Tibial nerve (tissue), 4 donors: ENCODE data around the gene WDR3.

ENCODE experiments used
- CTCF ChIP-seq, 5 experiments: fragments of 200-600 bp in 3 of 5; fragments of 450-650 bp in 2 of 5; sonication (generic) in 3 of 5; IDR thresholded peaks; one replicate each; pipeline ENCODE4 v1.5.1; 2016 to 2019; ENCODE audit warnings: antibody characterized with exemption in 5 of 5, mild to moderate bottlenecking in 3 of 5, moderate library complexity in 2 of 5
- EP300 ChIP-seq, 2 donors: sonication (generic); formaldehyde crosslinking; IDR thresholded peaks; one replicate each; pipeline ENCODE4 v1.6.1; 2017; ENCODE audit warnings: antibody characterized with exemption in 2 of 2, mild to moderate bottlenecking in 1 of 2
- POLR2A ChIP-seq, 2 donors: fragments of 450-650 bp; IDR thresholded peaks; one replicate each; pipeline ENCODE4 v1.6.1; 2017; ENCODE audit warnings: antibody characterized with exemption in 2 of 2, mild to moderate bottlenecking in 2 of 2, moderate library complexity in 2 of 2

GRCh38 chr1:117985973-117986372 is 56.4 kb downstream of the WDR3 start:
- TF ChIP-seq CTCF (IDR thresholded peaks at IDR 0.05) = no peak
- TF ChIP-seq EP300 (IDR thresholded peaks at IDR 0.05) = no peak
- no peak for TF ChIP-seq POLR2A (IDR thresholded peaks at IDR 0.05)
